Fibroblast of peridontal ligament (primary cell): ENCODE measurements around the gene BAIAP2L2.
"Not testable (repeated sequence)": the region's sequence is repeated elsewhere in the genome, so short reads cannot be mapped to it uniquely, and the experiment has no call there.

Source experiments
- DNase-seq: peaks from one replicate; pipeline ENCODE4 v3.0.0-alpha.2; 2010; ENCODE audit errors: extremely low read depth

The BAIAP2L2 gene, protein sequence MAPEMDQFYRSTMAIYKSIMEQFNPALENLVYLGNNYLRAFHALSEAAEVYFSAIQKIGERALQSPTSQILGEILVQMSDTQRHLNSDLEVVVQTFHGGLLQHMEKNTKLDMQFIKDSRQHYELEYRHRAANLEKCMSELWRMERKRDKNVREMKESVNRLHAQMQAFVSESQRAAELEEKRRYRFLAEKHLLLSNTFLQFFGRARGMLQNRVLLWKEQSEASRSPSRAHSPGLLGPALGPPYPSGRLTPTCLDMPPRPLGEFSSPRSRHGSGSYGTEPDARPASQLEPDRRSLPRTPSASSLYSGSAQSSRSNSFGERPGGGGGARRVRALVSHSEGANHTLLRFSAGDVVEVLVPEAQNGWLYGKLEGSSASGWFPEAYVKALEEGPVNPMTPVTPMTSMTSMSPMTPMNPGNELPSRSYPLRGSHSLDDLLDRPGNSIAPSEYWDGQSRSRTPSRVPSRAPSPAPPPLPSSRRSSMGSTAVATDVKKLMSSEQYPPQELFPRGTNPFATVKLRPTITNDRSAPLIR

DNA sequence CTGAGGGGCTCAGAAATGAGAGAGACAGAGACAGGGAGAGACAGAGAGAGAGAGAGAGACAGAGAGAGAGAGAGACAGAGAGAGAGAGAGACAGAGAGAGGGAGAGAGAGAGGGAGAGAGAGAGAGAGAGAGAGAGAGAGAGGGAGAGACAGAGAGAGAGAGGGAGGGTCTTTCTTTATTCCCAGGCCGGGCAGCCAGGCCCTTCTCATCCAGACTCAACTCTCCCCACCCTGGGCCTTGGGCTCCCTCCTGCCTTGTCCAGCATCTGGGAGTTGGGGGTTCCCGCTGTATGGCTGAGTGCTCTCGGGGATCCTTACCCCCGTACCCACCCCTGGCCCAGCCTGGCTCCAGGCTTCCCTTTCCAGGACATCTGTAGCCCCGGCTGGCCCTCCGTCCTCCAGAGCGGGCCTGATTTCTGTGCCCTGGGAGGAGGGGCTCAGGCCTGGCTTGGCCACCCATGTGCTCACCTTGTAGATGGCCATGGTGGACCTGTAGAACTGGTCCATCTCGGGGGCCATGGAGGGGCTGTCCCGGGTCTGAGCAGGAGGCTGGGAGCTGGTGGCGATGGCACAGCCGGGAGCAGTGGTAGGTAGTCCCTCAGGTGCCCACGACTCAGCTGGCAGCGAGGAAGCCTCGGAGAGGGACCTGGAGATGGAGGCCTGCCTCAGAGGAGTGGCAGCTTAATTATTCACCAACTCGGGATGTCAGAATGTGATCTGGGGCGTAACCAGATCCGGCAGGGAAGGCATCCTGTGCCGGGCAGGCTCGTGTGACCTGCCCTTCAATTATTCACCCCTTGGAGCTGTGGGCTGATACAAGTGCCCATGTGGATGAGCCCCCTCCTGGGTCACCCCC is at the start of gene BAIAP2L2:
TSS of gene BAIAP2L2 (minus strand) at position 677 of the 855 bp plus-strand sequence. CDS start at position 518, 159 bp downstream.
- DNase-seq, result no peak

DNA sequence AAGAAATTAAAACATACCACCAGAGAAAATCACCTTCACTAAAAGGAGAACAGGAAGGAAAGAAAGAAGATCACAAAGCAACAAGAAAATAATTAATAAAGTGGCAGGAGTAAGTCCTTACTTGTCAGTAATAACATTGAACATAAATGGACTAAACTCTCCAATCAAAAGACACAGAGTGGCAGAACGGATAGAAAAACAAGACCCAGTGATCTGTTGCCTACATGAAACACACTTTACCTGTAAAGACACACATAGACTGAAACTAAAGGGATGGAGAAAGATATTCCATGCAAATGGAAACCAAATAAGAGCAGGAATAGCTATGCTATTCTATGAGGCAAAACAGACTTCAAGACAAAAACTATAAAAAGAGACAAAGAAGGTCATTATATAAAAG is 45.2 kb upstream of the BAIAP2L2 start:
- no peak for DNase-seq

DNA sequence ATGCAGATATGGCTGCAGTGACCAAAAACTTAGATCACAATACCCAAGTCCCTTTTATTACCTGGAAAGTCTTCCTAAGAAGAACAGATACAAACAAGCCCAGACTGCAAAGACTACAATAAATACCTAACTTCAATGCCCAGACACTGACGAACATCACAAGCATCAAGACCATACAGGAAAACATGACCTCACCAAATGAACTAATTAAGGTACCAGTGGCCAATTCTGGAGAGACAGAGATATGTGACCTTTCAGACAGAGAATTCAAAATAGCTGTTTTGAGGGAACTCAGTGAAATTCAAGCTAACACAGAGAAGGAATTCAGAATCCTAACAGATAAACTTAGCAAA is 44.1 kb upstream of the BAIAP2L2 start:
- DNase-seq, result not testable (repeated sequence)

DNA sequence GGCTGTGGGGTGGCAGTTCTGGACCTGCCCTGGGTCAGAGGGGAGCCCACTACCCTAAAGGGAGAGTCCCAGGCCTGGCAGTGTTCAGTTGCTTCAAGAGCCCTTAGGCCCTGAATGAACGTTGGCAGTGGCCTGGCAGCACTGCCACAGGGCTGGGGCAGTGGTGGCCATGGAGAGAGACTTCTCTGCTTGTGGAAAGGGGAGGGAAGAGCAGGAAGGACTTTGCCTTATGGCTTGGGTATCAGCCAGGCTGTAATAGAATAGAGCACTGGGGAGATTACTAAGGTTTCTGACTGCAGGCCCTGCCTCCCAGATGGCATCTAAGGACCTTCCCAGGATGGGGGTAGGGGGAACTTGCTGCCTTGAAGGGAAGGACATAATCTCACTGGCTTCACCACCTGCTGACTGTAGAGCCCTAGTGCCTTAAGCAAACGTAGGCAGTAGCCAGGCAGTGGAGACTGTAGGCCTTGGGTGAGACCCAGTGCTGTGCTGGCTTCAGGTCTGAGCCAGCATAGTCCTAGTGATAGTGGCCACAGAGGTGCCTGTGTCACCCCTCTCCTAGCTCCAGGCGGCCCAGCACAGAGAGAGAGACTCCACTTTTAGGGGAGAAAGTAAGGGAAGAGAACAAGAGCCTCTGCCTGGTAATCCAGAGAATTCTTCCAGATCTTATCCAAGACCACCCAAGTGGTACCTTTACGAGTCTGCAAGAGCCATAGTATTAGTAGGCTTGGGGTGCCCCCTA is 43.5 kb upstream of the BAIAP2L2 start:
- no peak for DNase-seq

DNA sequence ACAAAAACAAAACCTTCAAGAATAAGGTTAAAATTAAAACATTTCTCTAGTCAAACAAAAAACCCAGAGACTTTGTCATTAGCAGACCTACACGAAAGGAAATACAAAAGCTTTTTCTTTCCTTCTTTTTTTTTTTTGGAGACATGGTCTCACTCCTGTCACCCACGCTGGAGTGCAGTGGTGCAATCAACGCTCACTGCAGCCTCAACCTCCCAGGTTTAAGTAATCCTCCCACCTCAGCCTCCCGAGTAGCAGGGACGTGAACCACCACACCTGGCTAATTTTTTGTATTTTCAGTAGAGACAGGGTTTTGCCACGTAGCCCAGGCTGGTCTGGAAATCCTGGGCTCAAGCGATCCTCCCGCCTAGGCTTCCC is 40.6 kb upstream of the BAIAP2L2 start:
- no peak for DNase-seq

DNA sequence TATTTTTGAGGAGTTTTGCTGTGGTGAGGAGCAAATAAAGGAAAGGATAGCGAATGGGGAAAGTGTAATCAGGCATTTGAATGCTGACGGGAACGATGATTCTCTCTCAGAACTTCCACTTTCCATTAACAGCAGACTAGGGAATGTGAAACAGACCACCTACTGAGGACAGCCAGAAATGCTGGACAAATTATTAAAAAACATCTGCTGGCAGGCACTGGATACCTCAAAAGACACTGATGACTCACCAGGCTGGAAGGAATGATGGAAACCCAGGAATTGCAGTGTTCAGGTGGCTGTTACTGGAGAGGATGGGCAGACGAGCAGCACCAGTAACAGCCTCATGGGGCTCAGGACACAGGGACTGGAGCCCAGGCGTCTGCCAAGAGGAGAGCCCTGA is 37.8 kb upstream of the BAIAP2L2 start:
- peak; percentile 49 for DNase-seq

DNA sequence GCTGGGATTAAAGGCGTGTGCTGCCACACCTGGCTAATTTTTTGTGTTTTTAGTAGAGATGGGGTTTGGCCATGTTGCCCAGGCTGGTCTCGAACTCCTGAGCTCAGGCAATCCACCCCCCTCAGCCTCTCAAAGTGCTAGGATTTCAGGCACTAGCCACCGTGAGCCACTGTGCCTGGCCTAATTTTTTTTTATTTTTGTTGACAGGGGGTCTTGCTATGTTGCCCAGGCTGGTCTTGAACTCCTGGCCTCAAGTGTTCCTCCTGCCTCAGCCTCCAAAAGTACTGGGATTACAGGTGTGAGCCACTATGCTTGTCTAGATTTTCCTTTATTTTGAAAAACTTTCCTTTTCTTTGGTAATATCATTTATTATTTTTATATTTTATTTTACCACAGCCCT is 35.7 kb upstream of the BAIAP2L2 start:
- DNase-seq, result not testable (repeated sequence)

DNA sequence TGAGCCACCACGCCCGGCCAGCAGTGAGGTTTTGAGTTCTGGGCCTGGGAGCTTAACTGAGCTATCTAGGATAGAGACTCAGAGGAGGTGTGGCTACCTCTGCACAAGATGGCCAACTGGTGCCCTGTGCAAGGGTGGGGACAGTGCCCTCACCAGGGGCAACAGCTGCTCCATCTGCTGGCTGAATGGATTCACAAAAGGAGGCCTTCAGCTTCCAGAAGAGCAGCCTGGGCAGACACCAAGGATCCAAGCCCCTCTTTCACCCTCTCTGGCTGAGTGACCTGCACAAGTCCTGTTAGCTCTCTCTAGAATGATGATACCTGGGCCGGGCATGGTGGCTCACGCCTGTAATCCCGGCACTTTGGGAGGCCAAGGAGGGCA is 33.5 kb upstream of the BAIAP2L2 start:
- DNase-seq, result no peak

DNA sequence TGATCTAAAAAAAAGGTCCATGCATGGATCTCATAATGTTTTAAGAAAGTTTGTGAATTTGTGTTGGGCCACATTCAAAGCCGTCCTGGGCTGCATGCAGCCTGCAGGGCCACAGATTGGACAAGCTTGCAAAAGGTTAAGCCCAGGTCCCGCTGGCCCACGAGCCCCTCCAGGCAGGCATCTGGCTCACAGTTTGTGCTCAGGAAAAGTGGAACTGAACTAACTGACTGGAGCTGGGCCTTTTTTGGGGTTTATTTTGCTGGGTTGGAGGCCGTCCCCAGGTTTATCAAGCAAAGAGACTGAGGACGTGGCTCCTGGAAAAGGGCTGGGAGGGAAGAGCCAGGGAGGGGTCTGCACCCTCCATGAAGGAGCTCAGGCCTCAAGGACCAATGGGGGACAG is 32.1 kb upstream of the BAIAP2L2 start:
- no peak for DNase-seq

DNA sequence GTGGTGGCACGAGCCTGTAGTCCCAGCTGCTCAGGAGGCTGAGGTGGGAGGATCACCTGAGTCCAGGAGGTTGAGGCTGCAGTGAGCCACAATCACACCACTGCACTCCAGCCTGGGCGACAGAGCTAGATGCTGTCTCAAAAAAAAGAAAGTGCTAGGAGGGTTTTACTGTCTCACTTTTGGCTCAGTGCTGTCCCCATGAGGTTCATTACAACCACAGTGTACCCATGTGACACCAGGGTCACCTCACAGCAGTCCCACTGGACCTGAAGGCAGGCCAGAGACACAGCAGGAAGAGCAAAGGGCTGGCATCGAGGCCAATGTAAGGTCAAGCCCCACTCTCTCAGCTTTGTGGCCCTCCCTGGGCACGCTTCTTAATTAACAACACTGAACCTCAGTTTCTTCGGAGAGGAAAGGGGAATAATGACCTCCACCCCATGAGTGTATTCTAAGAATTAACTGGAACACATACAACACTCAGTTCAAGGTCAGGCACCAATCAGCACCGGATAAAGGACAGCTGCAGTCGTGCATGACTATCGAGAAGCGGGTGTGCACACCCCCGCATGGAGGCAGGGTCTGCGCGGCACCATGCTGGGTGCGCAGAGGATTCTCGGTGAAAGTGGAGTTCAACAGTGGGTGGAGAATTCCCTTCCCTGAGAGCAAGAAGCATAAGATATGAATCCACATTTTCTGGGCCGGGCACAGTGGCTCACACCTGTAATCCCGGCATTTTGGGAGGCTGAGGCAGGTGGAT is 30.9 kb upstream of the BAIAP2L2 start:
- no peak for DNase-seq

DNA sequence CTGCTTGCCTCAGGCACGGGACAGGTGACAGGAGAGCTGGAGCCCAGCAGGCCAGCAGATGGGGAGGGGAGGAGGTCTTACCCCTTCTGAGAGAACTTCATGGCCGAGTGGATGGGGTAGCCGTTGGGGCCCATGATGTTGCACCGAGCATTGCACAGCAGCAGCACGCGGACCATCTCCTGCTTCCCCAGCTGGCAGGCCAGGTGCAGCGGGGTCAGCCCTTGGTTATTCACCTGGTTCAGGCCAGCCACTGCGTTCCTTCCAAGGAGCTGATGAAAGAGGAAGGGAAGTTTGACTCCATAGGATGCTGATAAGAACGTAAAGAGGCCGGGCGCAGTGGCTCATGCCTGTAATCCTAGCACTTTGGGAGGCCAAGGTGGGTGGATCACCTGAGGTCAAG is 29.4 kb upstream of the BAIAP2L2 start:
- DNase-seq, result no peak

DNA sequence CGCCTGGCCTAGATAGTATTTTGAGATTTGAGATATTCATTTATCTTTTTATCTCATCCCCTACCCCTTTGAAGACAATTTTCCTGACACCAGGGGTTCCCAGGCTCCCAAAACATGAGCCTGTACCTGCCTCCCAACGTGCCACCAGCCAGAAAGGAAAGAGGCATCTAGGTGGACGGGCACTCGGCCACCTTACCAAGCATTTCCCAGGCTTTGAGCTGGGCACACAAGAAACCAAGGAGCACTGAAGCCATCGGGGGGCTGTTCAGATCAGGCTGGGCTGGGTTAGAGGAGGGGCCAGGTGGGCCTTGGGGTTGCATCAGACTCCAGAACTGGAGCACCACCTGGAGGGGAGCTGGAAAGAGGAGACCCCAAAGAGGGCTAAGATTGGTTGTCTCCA is 28.5 kb upstream of the BAIAP2L2 start:
- DNase-seq, result no peak

DNA sequence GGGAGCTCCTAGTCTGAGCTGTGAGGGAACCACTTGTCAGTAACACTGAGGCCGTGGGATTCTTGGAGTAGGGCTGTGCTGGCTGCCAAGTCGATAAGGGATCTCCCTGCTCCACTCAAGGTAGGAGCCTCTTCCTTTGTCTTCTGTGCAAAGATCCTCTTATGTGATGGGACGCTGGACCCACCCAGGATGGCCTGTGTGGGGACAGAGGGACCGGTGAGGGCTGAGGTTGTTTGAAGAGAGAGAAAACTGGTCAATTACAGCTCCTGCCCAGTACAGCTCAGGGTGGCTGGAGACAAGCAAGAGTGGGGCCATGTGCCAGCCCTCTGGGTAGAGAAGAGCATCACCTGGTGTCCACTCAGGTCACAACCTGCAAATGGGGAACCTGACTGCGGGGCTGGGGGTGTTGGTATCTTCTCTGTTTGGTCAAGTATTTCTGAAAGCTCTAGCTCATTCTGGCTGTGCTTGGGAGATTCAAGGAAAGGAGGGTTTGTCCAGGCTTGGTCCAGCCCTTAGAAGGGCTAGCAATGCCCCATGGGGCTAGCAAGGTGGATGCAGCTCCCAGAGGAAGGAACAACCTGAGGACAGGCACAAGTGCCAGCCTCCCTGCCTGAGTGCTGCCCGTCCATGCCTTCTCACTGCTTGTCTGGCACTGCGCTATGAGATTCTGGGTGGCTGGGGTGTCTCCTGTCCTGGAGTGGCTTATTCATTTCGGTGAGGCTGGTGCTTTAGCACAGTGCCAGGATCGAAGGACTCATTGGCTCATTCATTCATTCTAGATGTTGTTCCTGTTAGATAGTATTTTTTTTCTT is 27.6 kb upstream of the BAIAP2L2 start:
- no peak for DNase-seq

DNA sequence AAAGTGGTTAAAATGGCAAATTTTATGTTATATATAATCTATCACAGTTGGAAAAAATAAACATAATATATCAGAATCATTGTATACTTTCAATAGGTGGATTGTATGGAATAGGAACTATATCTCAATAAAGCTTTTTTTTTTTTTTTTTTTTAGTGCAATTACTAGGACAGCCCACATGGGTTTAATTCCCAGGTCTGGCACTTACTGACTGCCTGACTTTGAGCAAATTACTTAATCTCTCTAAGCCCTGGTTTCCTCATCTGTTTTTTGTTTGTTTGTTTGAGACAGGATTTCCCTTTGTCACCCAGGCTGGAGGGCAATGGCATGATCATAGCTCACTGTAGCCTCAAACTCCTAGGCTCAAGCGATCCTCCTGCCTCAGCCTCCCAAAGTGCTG is 26.1 kb upstream of the BAIAP2L2 start:
- peak; percentile 34 for DNase-seq

DNA sequence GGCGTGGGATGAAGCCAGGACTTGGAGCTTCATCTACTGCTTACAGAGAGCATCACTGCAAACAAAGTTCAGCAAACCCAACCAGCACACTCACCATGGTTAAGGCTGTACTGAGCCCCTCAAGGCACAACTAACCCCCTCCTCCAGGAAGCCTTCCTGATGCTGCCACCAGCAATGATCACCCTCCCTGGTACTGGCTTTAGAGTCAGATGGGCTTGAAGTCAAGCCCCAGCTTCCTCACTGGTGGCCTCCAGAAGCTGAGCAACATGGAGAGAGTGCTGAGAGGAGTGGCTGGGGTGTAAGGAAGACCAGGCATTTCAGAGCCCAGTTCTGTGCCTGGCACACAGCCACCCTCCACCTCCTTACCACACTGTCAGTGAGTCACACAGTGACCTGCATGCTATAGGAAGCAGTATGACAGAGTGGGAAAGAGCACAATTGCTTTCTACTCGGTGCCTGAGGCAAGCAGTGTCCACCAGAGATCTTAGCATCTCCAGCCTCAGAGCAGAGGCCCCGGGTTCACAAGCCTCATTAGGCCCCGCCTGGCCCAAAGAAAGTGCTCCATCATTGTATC is 24.7 kb upstream of the BAIAP2L2 start:
- peak; percentile 76 for DNase-seq

DNA sequence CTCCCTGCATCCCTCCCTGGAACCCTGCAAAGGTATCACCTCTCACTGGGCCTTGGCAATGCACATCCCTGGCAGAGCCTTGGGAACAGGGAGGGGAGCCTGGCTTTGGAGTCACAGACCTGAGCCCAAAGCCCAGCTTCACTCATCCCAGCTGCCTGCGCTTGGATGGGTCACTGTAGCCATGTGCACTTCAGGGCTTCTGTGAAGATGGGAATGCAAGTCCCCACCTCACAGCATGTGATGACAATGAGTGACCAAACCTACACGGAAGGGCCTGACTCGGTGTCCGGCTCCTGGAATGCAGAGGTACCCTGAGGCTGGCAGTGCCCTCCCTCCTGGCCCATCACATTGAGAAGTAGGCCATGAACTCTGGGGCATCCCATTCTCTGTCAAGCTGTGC is 22.8 kb upstream of the BAIAP2L2 start:
- no peak for DNase-seq

DNA sequence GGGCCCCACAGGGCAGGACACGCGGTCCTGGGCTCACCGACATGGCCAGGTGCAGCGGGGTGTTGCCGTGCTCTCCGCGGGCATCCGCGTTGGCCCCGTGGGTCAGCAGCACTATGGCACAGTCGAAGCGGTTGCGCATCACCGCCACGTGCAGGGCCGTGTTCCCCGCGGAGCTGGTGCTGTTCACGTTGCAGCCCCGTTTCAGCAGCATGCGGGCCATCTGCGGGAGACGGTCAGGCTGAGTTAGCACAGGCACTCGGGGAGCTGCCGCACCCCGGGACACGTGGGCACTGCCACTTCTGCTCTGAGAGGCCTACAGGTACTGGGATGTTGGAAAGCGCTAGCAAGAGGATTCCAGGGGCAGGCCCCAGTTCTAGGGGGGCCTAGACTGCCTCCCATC is 22.3 kb upstream of the BAIAP2L2 start:
- no peak for DNase-seq

DNA sequence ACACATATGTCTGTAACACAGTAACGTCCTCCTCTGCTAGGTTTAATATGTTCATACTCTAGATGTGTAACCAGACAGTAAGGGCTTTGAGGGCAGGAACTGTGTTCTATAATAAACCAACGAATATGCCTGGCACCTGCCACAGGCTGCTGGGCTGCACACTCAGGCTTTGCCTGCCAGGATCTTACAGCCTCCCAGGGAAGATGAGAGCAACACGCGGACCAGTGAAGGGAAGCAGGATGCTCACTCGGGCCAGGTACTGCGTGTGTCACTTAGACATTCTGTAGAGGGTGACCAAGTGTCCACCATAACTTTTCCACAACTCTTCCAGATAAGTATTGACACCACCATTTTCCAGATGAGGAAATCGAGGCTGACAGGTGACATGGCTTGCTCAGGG is 21.7 kb upstream of the BAIAP2L2 start:
- no peak for DNase-seq

DNA sequence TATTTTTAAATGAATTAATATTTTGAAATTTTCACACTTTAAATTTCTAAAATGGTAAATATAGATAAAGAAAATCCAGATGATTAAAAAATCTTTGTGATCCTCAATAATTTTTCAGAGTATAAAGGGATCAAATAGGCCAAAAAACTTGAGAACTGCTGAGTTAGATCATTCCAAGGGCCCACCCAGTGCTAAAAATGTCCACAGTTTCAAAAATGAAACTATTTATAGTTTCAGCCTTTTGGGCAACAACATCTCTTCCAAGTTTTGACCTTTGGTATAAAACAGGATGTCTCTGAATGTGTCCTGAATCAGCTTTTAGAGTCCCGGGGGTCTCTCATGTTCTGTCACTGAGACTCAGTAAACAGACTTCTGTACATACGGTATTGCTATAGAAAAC is 20.9 kb upstream of the BAIAP2L2 start:
- peak; percentile 27 for DNase-seq

DNA sequence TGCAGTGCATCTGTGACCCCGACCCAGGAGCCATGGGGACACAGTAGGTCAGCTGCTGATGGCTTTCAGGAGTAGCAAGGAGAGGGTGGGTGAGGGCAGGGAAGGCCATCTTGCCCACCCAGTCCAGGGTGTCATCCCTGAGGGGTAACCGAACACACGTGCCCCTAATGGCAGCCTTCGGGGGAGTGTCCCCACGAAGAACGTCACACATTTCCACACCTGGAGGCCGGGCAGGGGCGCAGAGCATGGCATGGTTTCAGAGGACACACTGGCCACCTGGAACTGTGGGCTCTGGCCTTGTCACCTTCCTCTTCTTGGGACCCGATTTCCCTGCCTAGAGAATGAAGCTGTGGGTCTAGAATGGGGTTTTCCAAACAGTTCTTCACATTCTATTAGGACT is 19.4 kb upstream of the BAIAP2L2 start:
- no peak for DNase-seq
